Pancreas (tissue), 10 donors: ENCODE results near the gene SPECC1. TPM values are rescaled to one million over a fixed set of nuclear protein-coding genes. Genes with fewer than 3 reads are reported as not detected.
"Not testable (repeated sequence)": the region's sequence is repeated elsewhere in the genome, so short reads cannot be mapped to it uniquely, and the experiment has no call there.

Experiments used
- ATAC-seq, 4 donors: fragments of 200-7000 bp; cut with Tn5 transposase; one replicate each; pipeline versions ENCODE4 v1.8.0 to v1.9.1; 2020; ENCODE audit warnings: mild to moderate bottlenecking in 4 of 4, moderate library complexity in 4 of 4
- DNase-seq, 6 donors: peaks; one replicate each; pipeline ENCODE4 v3.0.0-alpha.2; 2020
- FAIRE-seq: peaks from 2 replicates; lab custom pipeline; 2012; peaks lifted over from hg19 to GRCh38; lab: Jason Lieb, UNC
- H3K27ac ChIP-seq, 4 donors: fragments of 200-600 bp; sonication (generic); 1 replicate in 3 of 4; 2 replicates in 1 of 4; pipeline versions ENCODE4 v1.5.0 to v1.8.0; 2020
- H3K27me3 ChIP-seq, 4 donors: fragments of 200-600 bp; one replicate each; pipeline ENCODE4 v1.8.0; 2021
- H3K36me3 ChIP-seq, 3 donors: fragments of 200-600 bp; sonication (generic) in 1 of 3; one replicate each; pipeline versions ENCODE4 v1.5.0 to v1.8.0; 2020 to 2021
- H3K4me1 ChIP-seq, 3 donors: fragments of 200-600 bp; one replicate each; pipeline ENCODE4 v1.8.0; 2021
- H3K4me3 ChIP-seq, 4 donors: fragments of 200-600 bp; sonication (generic) in 2 of 4; one replicate each; pipeline versions ENCODE4 v1.5.0 to v1.8.0; 2020 to 2021
- H3K9me3 ChIP-seq, 4 donors: fragments of 200-600 bp; one replicate each; pipeline ENCODE4 v1.8.0; 2021
- whole genome bisulfite sequencing, 2 donors: extraction: QIAGEN DNeasy Blood & Tissue Kit; methylation state at CpG; one replicate each; pipeline ENCODE4 v1.1.7; 2013; 5-methylcytosine and 5-hydroxymethylcytosine counted together
- intact Hi-C, 3 donors: fragments of 100-400 bp; cut with DNase I; formaldehyde crosslinking; loops; one replicate each; pipeline versions ENCODE4 v1.11.1 to v1.14.2; 2022
- polyA plus RNA-seq, 2 donors: library from polyadenylated mRNA; stranded (reverse); fragments of 200-250 nt; gene quantifications; one replicate each; pipeline ENCODE4 v1.2.3, GENCODE V29; 2013
- total RNA-seq, 6 donors: library from RNA; stranded (reverse); fragmentation: NEBNext Ultra II Directional in 4 of 6; extraction: Animal tissue kit (Norgen Biotek cat#: 25700) in 4 of 6; gene quantifications; one replicate each; pipeline versions ENCODE4 v1.2.1 to v1.2.4, GENCODE V29; 2021 to 2023
- TF ChIP-seq, protein P1 (sequence below), 4 donors: fragments of 200-600 bp; sonication (generic) in 3 of 4; IDR thresholded peaks; one replicate each; pipeline versions ENCODE4 v1.5.0 to v1.8.0; 2021; ENCODE audit warnings: antibody characterized with exemption in 4 of 4
- donor health status: healthy with polysubstance abuse.
- donor health status: DM: no; HTN: no; CAD: no; lungs with moderate emphysema.
- donor health status: DM: no; HTN: no; CAD: no.
- donor health status: control.
- donor health status: control.
- donor health status: Bipolar disorder and iron deficiency.
- donor health status: DM: yes; HTN: yes; CAD: no.
- donor health status: DM: no; HTN: no; CAD: no.
- donor health status: DM: no; HTN: no; CAD: no.
- donor health status: DM: yes; HTN: yes; CAD: no.

Gene SPECC1
- total and polyA plus RNA-seq, 8 donors = 5.6 to 22.2 (median 8.1) TPM

DNA sequence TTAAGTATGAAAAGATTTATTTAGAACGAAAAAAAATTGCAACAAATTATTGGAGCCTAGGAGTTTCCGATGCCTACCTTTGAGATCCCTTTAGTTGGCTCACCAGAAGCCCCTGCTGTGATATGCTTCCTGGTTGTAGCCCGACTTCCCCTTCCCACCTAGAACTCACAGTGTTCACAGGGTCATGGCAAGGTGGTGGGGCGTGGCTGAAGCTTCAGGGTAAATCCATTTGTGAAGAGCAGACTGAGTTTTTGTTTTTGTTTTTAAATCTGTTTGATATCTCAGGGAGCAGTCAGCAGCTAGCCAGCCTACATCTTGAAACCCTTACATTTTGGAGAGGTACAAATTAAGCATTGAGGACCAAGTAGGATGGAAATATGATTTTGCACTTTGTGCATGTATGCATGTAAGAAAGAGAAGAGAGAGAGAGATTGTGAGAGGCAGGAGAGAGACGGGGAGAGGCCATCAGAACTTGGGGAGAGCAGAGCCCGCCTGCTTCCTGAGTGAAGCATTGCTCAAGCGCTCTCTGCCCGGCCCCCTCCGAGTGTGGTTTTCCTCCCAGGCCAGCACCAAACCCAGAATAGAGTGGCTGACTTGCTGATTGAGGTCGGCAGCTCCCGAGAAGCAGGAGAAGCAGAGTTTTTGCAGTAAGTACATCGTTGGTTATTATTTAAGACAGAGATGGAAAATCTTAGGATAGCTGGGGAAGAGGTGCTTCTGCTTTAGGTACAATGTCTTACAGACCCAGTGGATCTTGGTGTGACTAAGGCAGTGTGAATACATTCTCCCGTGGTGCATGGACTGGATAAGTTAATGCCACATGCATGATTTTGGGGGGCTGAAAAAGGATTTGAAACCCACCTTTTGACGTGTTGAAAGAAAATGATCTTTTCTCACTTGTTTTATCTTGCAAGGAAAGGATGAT is 64.2 kb downstream of the SPECC1 start:
- Histone ChIP-seq H3K27ac (peak overlapping the region in 2 of 4 donors; percentile 6 to 29), H3K27me3 (no peaks in the 10 kb centered on the region), H3K4me1 (no peaks in the 10 kb centered on the region), H3K36me3 (no peaks in the 10 kb centered on the region), H3K4me3 (peak overlapping the region in 1 of 4 donors; percentile 22), H3K9me3 (no peaks in the 10 kb centered on the region)
- intact Hi-C loops = no loop called here
- ATAC-seq (peak in 2 of 4 donors; percentile 81 to 88), DNase-seq (peak in 1 of 6 donors; percentile 48), FAIRE-seq (no peak)
- WGBS, 2 donors = 46 to 60% methylated on average over 14 of the region's 14 CpGs
- TF ChIP-seq, protein P1, sequence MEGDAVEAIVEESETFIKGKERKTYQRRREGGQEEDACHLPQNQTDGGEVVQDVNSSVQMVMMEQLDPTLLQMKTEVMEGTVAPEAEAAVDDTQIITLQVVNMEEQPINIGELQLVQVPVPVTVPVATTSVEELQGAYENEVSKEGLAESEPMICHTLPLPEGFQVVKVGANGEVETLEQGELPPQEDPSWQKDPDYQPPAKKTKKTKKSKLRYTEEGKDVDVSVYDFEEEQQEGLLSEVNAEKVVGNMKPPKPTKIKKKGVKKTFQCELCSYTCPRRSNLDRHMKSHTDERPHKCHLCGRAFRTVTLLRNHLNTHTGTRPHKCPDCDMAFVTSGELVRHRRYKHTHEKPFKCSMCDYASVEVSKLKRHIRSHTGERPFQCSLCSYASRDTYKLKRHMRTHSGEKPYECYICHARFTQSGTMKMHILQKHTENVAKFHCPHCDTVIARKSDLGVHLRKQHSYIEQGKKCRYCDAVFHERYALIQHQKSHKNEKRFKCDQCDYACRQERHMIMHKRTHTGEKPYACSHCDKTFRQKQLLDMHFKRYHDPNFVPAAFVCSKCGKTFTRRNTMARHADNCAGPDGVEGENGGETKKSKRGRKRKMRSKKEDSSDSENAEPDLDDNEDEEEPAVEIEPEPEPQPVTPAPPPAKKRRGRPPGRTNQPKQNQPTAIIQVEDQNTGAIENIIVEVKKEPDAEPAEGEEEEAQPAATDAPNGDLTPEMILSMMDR (IDR thresholded peaks at IDR 0.05) = no peak

DNA sequence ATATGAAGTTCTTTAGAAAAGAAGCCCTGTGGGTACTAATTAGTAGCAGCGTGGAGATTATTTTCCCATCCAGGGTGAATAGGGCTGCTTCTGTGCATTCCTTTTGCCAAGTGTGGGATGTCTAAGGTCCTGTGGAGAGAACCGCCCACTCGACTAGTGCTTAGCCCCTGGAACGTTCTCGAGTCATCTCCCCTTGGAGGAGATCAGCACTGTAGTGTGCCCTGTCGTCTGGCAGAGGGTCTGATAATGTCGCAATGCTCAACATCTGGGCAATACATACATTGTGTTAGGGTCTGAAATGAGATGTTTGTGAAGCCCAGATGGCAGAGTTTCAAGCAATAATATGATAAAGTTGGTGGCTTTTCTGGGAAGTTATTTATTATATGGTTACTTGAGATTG is 64.8 kb downstream of the SPECC1 start:
- Histone ChIP-seq H3K36me3 (no peaks in the 10 kb centered on the region), H3K4me1 (no peaks in the 10 kb centered on the region), H3K27ac (peak overlapping the region in 2 of 4 donors; percentile 6 to 29), H3K9me3 (no peaks in the 10 kb centered on the region), H3K4me3 (peak overlapping the region in 1 of 4 donors; percentile 22), H3K27me3 (no peaks in the 10 kb centered on the region)
- ATAC-seq (peak in 2 of 4 donors; percentile 35 to 72), FAIRE-seq (no peak), DNase-seq (no peak)
- intact Hi-C loops = no loop called here
- TF ChIP-seq, protein P1 (IDR thresholded peaks at IDR 0.05) = no peak
- WGBS, 2 donors = 47 to 60% methylated on average over 7 of the region's 7 CpGs

DNA sequence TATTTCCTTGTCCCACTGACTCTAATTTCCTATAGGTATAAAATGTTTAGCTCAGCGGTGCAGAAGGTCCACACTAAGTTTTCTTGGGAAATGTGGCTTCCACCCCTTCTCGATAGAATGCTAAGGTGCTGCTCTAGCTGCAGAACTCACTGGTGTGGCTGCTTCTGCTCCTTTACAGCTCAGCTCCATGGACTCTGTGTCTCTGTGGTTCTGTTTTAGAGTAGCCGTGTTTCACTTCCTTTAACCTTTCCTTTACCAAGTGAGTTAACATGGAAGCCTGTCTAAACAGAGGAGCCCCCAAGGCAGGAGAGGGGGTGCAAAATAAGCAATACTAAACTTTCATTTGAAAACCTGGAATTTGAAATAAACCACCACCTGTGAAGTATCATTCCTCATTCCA is 65.3 kb downstream of the SPECC1 start:
- TF ChIP-seq, protein P1 (IDR thresholded peaks at IDR 0.05) = no peak
- Histone ChIP-seq H3K4me3 (peak overlapping the region in 1 of 4 donors; percentile 22), H3K27me3 (no peaks in the 10 kb centered on the region), H3K36me3 (no peaks in the 10 kb centered on the region), H3K27ac (peak overlapping the region in 1 of 4 donors; percentile 29), H3K9me3 (no peaks in the 10 kb centered on the region), H3K4me1 (no peaks in the 10 kb centered on the region)
- DNase-seq = no peak
- ATAC-seq = peak in 2 of 4 donors; percentile 40 to 57
- intact Hi-C loops = no loop called here
- 60 to 61% methylated on average over 3 of the region's 3 CpGs for WGBS, 2 donors
- FAIRE-seq = no peak

DNA sequence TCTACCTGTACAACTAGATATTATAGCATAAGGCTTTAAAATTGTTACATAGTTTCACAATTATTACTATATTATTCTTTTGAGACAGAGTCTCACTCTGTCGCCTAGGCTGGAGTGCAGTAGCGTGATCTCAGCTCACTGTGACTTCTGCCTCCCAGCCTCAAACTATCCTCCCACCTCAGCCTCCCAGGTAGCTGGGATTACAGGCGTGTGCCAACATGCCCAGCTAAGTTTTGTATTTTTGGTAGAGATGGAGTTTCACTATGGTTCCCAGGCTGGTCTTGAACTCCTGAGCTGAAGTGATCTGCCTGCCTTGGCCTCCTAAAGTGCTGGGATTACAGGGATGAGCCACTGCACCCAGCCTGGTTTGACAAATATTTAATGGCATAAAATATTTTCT is 67.0 kb downstream of the SPECC1 start:
- H3K4me1 ChIP-seq, intact Hi-C loops, H3K36me3 ChIP-seq, H3K4me3 ChIP-seq, ATAC-seq, H3K9me3 ChIP-seq, FAIRE-seq, H3K27ac ChIP-seq, DNase-seq, H3K27me3 ChIP-seq: not testable (repeated sequence)
- WGBS, 2 donors = 79 to 83% methylated on average over 3 of the region's 3 CpGs

DNA sequence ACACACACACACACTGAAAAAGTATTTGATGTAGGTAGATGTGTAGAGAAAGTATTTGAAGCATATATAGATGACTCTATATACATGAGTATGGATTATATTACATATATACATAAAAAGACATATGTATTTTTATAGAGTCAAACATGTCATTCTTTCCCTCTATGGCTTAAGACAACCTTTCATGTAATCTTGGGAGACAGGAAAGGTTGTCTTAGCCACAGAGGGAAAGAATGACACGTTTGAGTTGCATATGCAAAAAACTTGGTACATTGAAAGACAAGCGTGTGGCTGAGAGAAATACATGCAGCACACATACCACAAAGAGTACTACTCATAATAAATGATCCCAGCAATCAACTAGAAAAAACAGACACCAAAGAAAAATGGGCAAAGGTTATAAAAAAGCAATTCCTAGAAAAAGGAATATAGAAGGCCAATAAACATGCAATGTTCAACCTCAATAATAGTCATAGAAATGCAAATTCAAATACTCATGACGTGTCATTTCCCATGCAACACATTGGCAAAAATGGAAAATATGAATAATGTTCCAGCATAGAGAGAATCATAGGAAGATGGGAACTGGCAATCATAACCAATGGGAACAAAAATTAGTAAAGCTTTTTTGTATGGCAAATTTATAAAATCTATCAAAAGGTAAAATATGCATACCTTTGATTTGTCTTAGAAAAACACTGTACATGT is 69.0 kb downstream of the SPECC1 start:
- H3K27ac ChIP-seq = no peak overlapping the region
- H3K4me3 ChIP-seq = no peak overlapping the region
- H3K27me3 ChIP-seq = no peaks in the 10 kb centered on the region
- WGBS, 2 donors = 63 to 72% methylated on average over 3 of the region's 3 CpGs
- TF ChIP-seq, protein P1 (IDR thresholded peaks at IDR 0.05) = no peak
- H3K9me3 ChIP-seq = no peaks in the 10 kb centered on the region
- H3K4me1 ChIP-seq = no peaks in the 10 kb centered on the region
- FAIRE-seq (no peak), DNase-seq (no peak), ATAC-seq (no peak)
- intact Hi-C loops = no loop called here
- no peaks in the 10 kb centered on the region for H3K36me3 ChIP-seq
